ENCODE data around the gene GRK7.

GRK7 gene

DNA sequence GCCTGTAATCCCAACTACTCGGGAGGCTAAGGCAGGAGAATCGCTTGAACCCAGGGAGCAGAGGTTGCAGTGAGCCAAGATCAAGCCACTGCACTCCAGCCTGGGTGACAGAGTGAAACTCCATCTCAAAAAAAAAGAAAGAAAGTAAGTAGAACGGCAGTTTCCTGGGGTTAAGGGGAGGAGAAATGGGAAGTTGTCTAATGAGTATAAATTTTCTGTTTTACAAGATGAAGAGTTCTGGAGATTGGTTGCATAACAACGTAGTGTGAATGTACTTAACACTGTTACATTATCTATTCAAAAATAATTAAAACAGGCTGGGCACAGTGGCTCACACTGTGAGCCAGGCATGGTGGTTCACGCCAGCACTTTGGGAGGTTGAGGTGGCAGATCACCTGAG, 45.4 kb downstream of the GRK7 start:
- TF ChIP-seq, protein P1, sequence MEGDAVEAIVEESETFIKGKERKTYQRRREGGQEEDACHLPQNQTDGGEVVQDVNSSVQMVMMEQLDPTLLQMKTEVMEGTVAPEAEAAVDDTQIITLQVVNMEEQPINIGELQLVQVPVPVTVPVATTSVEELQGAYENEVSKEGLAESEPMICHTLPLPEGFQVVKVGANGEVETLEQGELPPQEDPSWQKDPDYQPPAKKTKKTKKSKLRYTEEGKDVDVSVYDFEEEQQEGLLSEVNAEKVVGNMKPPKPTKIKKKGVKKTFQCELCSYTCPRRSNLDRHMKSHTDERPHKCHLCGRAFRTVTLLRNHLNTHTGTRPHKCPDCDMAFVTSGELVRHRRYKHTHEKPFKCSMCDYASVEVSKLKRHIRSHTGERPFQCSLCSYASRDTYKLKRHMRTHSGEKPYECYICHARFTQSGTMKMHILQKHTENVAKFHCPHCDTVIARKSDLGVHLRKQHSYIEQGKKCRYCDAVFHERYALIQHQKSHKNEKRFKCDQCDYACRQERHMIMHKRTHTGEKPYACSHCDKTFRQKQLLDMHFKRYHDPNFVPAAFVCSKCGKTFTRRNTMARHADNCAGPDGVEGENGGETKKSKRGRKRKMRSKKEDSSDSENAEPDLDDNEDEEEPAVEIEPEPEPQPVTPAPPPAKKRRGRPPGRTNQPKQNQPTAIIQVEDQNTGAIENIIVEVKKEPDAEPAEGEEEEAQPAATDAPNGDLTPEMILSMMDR (conservative IDR thresholded peaks at IDR 0.05; ENCODE audit: low read depth, low read length) = no peak
- H3K4me3 ChIP-seq (ENCODE audit: low read length) = no peak overlapping the region
- no peak for DNase-seq (ENCODE audit: low read depth)

DNA sequence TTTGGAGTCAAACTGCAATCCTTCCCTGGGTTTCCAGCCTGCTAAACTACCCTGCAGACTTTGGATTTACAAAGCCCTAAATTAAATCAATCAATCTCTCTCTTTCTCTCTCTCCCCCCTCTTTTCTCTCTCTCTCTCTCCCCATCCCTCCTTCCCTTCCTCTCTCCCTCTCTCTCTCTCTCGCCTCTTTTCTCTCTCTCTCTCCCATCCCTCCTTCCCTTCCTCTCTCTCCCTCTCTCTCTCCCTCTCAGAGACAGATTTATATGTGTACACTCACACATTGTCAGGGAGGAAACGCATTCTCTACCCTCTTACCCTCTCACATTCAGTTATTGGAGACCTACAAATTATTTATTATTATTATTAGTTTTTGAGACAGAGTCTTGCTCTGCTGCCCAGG, 47.0 kb downstream of the GRK7 start:
- no peak for DNase-seq (ENCODE audit: low read depth)
- H3K4me3 ChIP-seq (ENCODE audit: low read length) = no peak overlapping the region
- TF ChIP-seq, protein P1 (conservative IDR thresholded peaks at IDR 0.05; ENCODE audit: low read depth, low read length) = no peak

DNA sequence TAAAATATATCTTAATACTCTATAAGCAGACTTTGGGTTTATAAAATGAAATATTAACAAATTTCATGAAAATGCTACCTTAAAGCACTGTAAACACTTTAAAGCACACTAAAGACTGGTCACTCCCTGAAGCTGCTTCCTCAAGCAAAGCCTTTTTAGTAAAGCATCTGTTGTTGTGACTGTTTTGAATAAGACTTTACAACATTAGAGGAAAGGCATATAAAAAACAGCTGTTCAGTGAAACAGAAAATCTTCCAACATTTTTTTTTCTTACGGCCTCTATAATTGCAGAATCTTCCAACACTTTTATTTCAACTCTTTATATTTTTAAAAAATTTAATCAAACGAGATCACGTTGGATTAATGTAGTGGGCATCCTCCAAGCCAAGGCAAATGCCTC, 48.1 kb downstream of the GRK7 start:
- H3K4me3 ChIP-seq (ENCODE audit: low read length) = no peak overlapping the region
- DNase-seq (ENCODE audit: low read depth) = no peak
- TF ChIP-seq, protein P1 (conservative IDR thresholded peaks at IDR 0.05; ENCODE audit: low read depth, low read length) = no peak

DNA sequence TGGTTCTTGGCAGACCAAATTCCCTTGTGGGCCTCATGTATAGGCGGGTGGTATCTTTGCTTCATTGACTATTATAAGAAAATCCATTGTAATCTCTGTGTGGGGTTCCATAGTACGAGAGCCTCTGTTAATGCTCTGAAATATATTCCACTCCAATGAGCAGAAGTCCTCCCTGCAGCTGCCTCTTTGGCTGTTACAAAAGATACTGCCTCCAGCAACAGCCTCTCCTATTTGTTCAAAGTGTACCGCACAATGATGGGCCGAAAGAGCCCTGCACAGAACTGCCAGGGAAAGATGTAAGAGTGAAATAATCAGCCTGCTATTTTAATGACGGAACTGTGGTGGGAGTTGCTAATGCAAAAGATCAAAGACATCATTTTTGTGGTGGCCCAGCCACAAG, 48.9 kb downstream of the GRK7 start:
- DNase-seq (ENCODE audit: low read depth) = no peak
- no peak overlapping the region for H3K4me3 ChIP-seq (ENCODE audit: low read length)
- TF ChIP-seq, protein P1 (conservative IDR thresholded peaks at IDR 0.05; ENCODE audit: low read depth, low read length) = no peak

DNA sequence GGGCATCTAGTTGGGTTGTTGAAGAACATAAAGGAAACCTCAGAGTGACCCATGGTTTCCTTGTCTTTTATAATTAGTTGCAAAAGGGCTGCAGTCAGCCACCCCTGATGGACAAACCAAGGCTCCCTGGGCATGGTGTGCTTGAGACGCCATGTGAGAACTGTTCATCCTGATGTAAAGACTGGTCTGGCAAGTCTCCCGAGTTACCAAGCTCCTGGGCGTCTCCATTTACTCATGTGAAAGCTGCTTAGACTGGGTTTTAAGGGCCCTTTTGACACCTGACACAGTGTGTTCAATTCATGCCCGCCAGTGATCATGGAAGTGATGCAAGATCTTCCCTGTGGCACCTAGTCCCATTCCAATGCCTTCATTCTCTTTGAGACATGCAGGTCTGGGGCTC, 49.4 kb downstream of the GRK7 start:
- no peak overlapping the region for H3K4me3 ChIP-seq (ENCODE audit: low read length)
- DNase-seq (ENCODE audit: low read depth) = no peak
- TF ChIP-seq, protein P1 (conservative IDR thresholded peaks at IDR 0.05; ENCODE audit: low read depth, low read length) = no peak
